Measurements from ENCODE around the gene EBF3.

The EBF3 gene

GRCh38 chr10:129833994-129834739, 129.9 kb downstream of the EBF3 start:
- H3K14ac ChIP-seq (ENCODE audit: low read length): peak overlapping the region; percentile 22
- H4K91ac ChIP-seq (ENCODE audit: low read depth, low read length, poor library complexity): no peak overlapping the region
- peaks cover 0 to 13% of the 10 kb centered on the region in 2 donors for H3K4me1 ChIP-seq (ENCODE audit: control insufficient read depth in 2 of 2, insufficient read depth in 1 of 2, low read depth in 1 of 2, low read length in 2 of 2)
- H3K18ac ChIP-seq (ENCODE audit: low read length): peak overlapping the region; percentile 62
- H3K4me2 ChIP-seq (ENCODE audit: insufficient read depth, low read length, poor library complexity, severe bottlenecking): no peak overlapping the region
- H3K27me3 ChIP-seq (ENCODE audit: control insufficient read depth in 3 of 3, insufficient read depth in 3 of 3, low read depth in 1 of 3, low read length in 3 of 3): no peaks in the 10 kb centered on the region
- no peak overlapping the region for H3K9ac ChIP-seq (ENCODE audit: low read depth, low read length, poor library complexity)
- H3K9me3 ChIP-seq (replicated peaks in 1 of 2; ENCODE audit: control insufficient read depth in 2 of 2, insufficient read depth in 1 of 2, low read depth in 1 of 2, low read length in 2 of 2): no peaks in the 10 kb centered on the region
- H2AK5ac ChIP-seq (ENCODE audit: low read depth, low read length): peak overlapping the region; percentile 48
- no peak for DNase-seq (ENCODE audit: low spot score)
- H3K36me3 ChIP-seq (replicated peaks in 1 of 2; ENCODE audit: control insufficient read depth in 2 of 2, insufficient read depth in 2 of 2, low read length in 2 of 2): no peaks in the 10 kb centered on the region
- no peak overlapping the region for H2BK12ac ChIP-seq (ENCODE audit: low read length)
- no peak overlapping the region for H3K4ac ChIP-seq (ENCODE audit: low read length)
- no peak overlapping the region for H2AFZ ChIP-seq (ENCODE audit: low read length)
- H2BK15ac ChIP-seq (ENCODE audit: low read length): peak overlapping the region; percentile 12
- no peaks in the 10 kb centered on the region for H3K79me1 ChIP-seq (ENCODE audit: low read depth, low read length)
- no CpG with 5 or more reads among the region's 15 CpGs for WGBS, 2 donors (ENCODE audit: extremely low coverage in 2 of 2, insufficient read length in 2 of 2, insufficient replicate concordance in 1 of 2)
- no peak overlapping the region for H3K4me3 ChIP-seq (ENCODE audit: low read length in 2 of 2)
- H2BK120ac ChIP-seq (ENCODE audit: low read depth, low read length): no peak overlapping the region
- no peak overlapping the region for H3K23ac ChIP-seq (ENCODE audit: low read depth, low read length, poor library complexity)
- no peak overlapping the region for H4K8ac ChIP-seq (ENCODE audit: low read depth, low read length)
- H2BK5ac ChIP-seq (ENCODE audit: low read length): no peak overlapping the region
- no peak overlapping the region for H3K27ac ChIP-seq (replicated peaks; ENCODE audit: low read length)

GRCh38 chr10:129833468-129833950, 130.6 kb downstream of the EBF3 start:
- Histone ChIP-seq H4K8ac (ENCODE audit: low read depth, low read length) (no peak overlapping the region), H3K23ac (ENCODE audit: low read depth, low read length, poor library complexity) (no peak overlapping the region), H2BK120ac (ENCODE audit: low read depth, low read length) (no peak overlapping the region), H3K4me2 (ENCODE audit: insufficient read depth, low read length, poor library complexity, severe bottlenecking) (no peak overlapping the region), H2BK5ac (ENCODE audit: low read length) (no peak overlapping the region), H3K4ac (ENCODE audit: low read length) (no peak overlapping the region), H2BK15ac (ENCODE audit: low read length) (no peak overlapping the region), H3K27ac (replicated peaks; ENCODE audit: low read length) (no peak overlapping the region), H3K14ac (ENCODE audit: low read length) (no peak overlapping the region), H4K91ac (ENCODE audit: low read depth, low read length, poor library complexity) (no peak overlapping the region), H3K79me1 (ENCODE audit: low read depth, low read length) (no peaks in the 10 kb centered on the region), H3K9ac (ENCODE audit: low read depth, low read length, poor library complexity) (no peak overlapping the region), H3K27me3 (ENCODE audit: control insufficient read depth in 3 of 3, insufficient read depth in 3 of 3, low read depth in 1 of 3, low read length in 3 of 3) (no peaks in the 10 kb centered on the region), H3K4me1 (ENCODE audit: control insufficient read depth in 2 of 2, insufficient read depth in 1 of 2, low read depth in 1 of 2, low read length in 2 of 2) (peaks cover 0 to 13% of the 10 kb centered on the region in 2 donors), H2BK12ac (ENCODE audit: low read length) (no peak overlapping the region), H3K9me3 (replicated peaks in 1 of 2; ENCODE audit: control insufficient read depth in 2 of 2, insufficient read depth in 1 of 2, low read depth in 1 of 2, low read length in 2 of 2) (no peaks in the 10 kb centered on the region), H3K18ac (ENCODE audit: low read length) (no peak overlapping the region), H2AK5ac (ENCODE audit: low read depth, low read length) (no peak overlapping the region), H2AFZ (ENCODE audit: low read length) (no peak overlapping the region), H3K4me3 (ENCODE audit: low read length in 2 of 2) (no peak overlapping the region), H3K36me3 (replicated peaks in 1 of 2; ENCODE audit: control insufficient read depth in 2 of 2, insufficient read depth in 2 of 2, low read length in 2 of 2) (no peaks in the 10 kb centered on the region)
- DNase-seq (ENCODE audit: low spot score): no peak
- WGBS, 2 donors (ENCODE audit: extremely low coverage in 2 of 2, insufficient read length in 2 of 2, insufficient replicate concordance in 1 of 2): no CpG with 5 or more reads among the region's 12 CpGs

- H3K9me3 ChIP-seq (replicated peaks in 1 of 2; ENCODE audit: control insufficient read depth in 2 of 2, insufficient read depth in 1 of 2, low read depth in 1 of 2, low read length in 2 of 2): no peaks in the 10 kb centered on the region
- no peak overlapping the region for H2BK120ac ChIP-seq (ENCODE audit: low read depth, low read length)
- no peak overlapping the region for H3K14ac ChIP-seq (ENCODE audit: low read length)
- H2AFZ ChIP-seq (ENCODE audit: low read length): no peak overlapping the region
- H3K79me1 ChIP-seq (ENCODE audit: low read depth, low read length): no peaks in the 10 kb centered on the region
- DNase-seq (ENCODE audit: low spot score): no peak
- H3K4ac ChIP-seq (ENCODE audit: low read length): no peak overlapping the region
- peak overlapping the region; percentile 74 for H2AK5ac ChIP-seq (ENCODE audit: low read depth, low read length)
- H3K4me2 ChIP-seq (ENCODE audit: insufficient read depth, low read length, poor library complexity, severe bottlenecking): no peak overlapping the region
- no peak overlapping the region for H2BK12ac ChIP-seq (ENCODE audit: low read length)
- H4K91ac ChIP-seq (ENCODE audit: low read depth, low read length, poor library complexity): no peak overlapping the region
- peaks cover 0 to 13% of the 10 kb centered on the region in 2 donors for H3K4me1 ChIP-seq (ENCODE audit: control insufficient read depth in 2 of 2, insufficient read depth in 1 of 2, low read depth in 1 of 2, low read length in 2 of 2)
- no peaks in the 10 kb centered on the region for H3K27me3 ChIP-seq (ENCODE audit: control insufficient read depth in 3 of 3, insufficient read depth in 3 of 3, low read depth in 1 of 3, low read length in 3 of 3)
- no peak overlapping the region for H3K23ac ChIP-seq (ENCODE audit: low read depth, low read length, poor library complexity)
- no peaks in the 10 kb centered on the region for H3K36me3 ChIP-seq (replicated peaks in 1 of 2; ENCODE audit: control insufficient read depth in 2 of 2, insufficient read depth in 2 of 2, low read length in 2 of 2)
- no peak overlapping the region for H3K9ac ChIP-seq (ENCODE audit: low read depth, low read length, poor library complexity)
- peak overlapping the region; percentile 73 for H3K18ac ChIP-seq (ENCODE audit: low read length)
- H3K4me3 ChIP-seq (ENCODE audit: low read length in 2 of 2): no peak overlapping the region
- no peak overlapping the region for H4K8ac ChIP-seq (ENCODE audit: low read depth, low read length)
- no CpG with 5 or more reads among the region's 22 CpGs for WGBS, 2 donors (ENCODE audit: extremely low coverage in 2 of 2, insufficient read length in 2 of 2, insufficient replicate concordance in 1 of 2)
- H3K27ac ChIP-seq (replicated peaks; ENCODE audit: low read length): no peak overlapping the region
- peak overlapping the region; percentile 97 for H2BK15ac ChIP-seq (ENCODE audit: low read length)
- peak overlapping the region; percentile 29 for H2BK5ac ChIP-seq (ENCODE audit: low read length)
Observed at GRCh38 chr10:129832573-129833467, 131.3 kb downstream of the EBF3 start.

GRCh38 chr10:129831150-129831549, 132.9 kb downstream of the EBF3 start:
- no peak overlapping the region for H2AK5ac ChIP-seq (ENCODE audit: low read depth, low read length)
- WGBS, 2 donors (ENCODE audit: extremely low coverage in 2 of 2, insufficient read length in 2 of 2, insufficient replicate concordance in 1 of 2): no CpG with 5 or more reads among the region's 8 CpGs
- H2BK15ac ChIP-seq (ENCODE audit: low read length): no peak overlapping the region
- H2BK5ac ChIP-seq (ENCODE audit: low read length): no peak overlapping the region
- H3K27ac ChIP-seq (replicated peaks; ENCODE audit: low read length): no peak overlapping the region
- H3K4me3 ChIP-seq (ENCODE audit: low read length in 2 of 2): no peak overlapping the region
- peak overlapping the region; percentile 15 for H3K18ac ChIP-seq (ENCODE audit: low read length)
- no peak overlapping the region for H3K4ac ChIP-seq (ENCODE audit: low read length)
- H3K4me1 ChIP-seq (ENCODE audit: control insufficient read depth in 2 of 2, insufficient read depth in 1 of 2, low read depth in 1 of 2, low read length in 2 of 2): peaks cover 0 to 13% of the 10 kb centered on the region in 2 donors
- H3K4me2 ChIP-seq (ENCODE audit: insufficient read depth, low read length, poor library complexity, severe bottlenecking): no peak overlapping the region
- peak overlapping the region; percentile 52 for H3K23ac ChIP-seq (ENCODE audit: low read depth, low read length, poor library complexity)
- no peak overlapping the region for H3K14ac ChIP-seq (ENCODE audit: low read length)
- H3K9me3 ChIP-seq (replicated peaks in 1 of 2; ENCODE audit: control insufficient read depth in 2 of 2, insufficient read depth in 1 of 2, low read depth in 1 of 2, low read length in 2 of 2): no peaks in the 10 kb centered on the region
- H2AFZ ChIP-seq (ENCODE audit: low read length): no peak overlapping the region
- no peaks in the 10 kb centered on the region for H3K79me1 ChIP-seq (ENCODE audit: low read depth, low read length)
- H4K91ac ChIP-seq (ENCODE audit: low read depth, low read length, poor library complexity): no peak overlapping the region
- DNase-seq (ENCODE audit: low spot score): no peak
- no peak overlapping the region for H3K9ac ChIP-seq (ENCODE audit: low read depth, low read length, poor library complexity)
- no peaks in the 10 kb centered on the region for H3K36me3 ChIP-seq (replicated peaks in 1 of 2; ENCODE audit: control insufficient read depth in 2 of 2, insufficient read depth in 2 of 2, low read length in 2 of 2)
- peak overlapping the region; percentile 20 for H4K8ac ChIP-seq (ENCODE audit: low read depth, low read length)
- H2BK120ac ChIP-seq (ENCODE audit: low read depth, low read length): no peak overlapping the region
- no peak overlapping the region for H2BK12ac ChIP-seq (ENCODE audit: low read length)
- H3K27me3 ChIP-seq (ENCODE audit: control insufficient read depth in 3 of 3, insufficient read depth in 3 of 3, low read depth in 1 of 3, low read length in 3 of 3): no peaks in the 10 kb centered on the region

All from neuronal stem cell (in vitro differentiated cells).